HEK293 (cell line): ENCODE results near the gene ZKSCAN8.

Experiments
- CTCF ChIP-seq: fragments of 450-650 bp; formaldehyde crosslinking; IDR thresholded peaks from 2 replicates; pipeline ENCODE4 v1.5.1; 2016; ENCODE audit warnings: missing biosample characterization, missing genetic modification characterization
- SP3 ChIP-seq: fragments of 450-650 bp; formaldehyde crosslinking; IDR thresholded peaks from 2 replicates; pipeline ENCODE4 v1.5.1; 2016; ENCODE audit warnings: missing biosample characterization, missing genetic modification characterization
- ZBTB7A ChIP-seq: fragments of 450-650 bp; formaldehyde crosslinking; IDR thresholded peaks from 2 replicates; pipeline ENCODE4 v1.5.1; 2016; ENCODE audit warnings: low read depth, missing biosample characterization, missing genetic modification characterization
- ZNF10 ChIP-seq: fragments of 450-650 bp; formaldehyde crosslinking; IDR thresholded peaks from 2 replicates; pipeline ENCODE4 v1.5.1; 2017; ENCODE audit warnings: missing biosample characterization, missing genetic modification characterization
- ZNF280C ChIP-seq: fragments of 450-650 bp; formaldehyde crosslinking; IDR thresholded peaks from 2 replicates; pipeline ENCODE4 v1.5.1; 2016; ENCODE audit warnings: missing biosample characterization, missing genetic modification characterization
- ZNF76 ChIP-seq: fragments of 450-650 bp; formaldehyde crosslinking; IDR thresholded peaks from 2 replicates; pipeline ENCODE4; 2016; ENCODE audit warnings: low read depth, missing biosample characterization, missing genetic modification characterization, borderline replicate concordance

- no peak for TF ChIP-seq ZBTB7A (tag by site-specific recombination)
- TF ChIP-seq ZNF10 (tag by site-specific recombination): no peak
- no peak for TF ChIP-seq SP3
- no peak for TF ChIP-seq CTCF (tag by site-specific recombination)
- TF ChIP-seq ZNF76: no peak
- TF ChIP-seq ZNF280C (tag by site-specific recombination): no peak
Observed at GRCh38 chr6:28154357-28154756, 12.7 kb downstream of the ZKSCAN8 start.
